Astrocyte of the cerebellum (primary cell): Measurements from ENCODE around the gene PGBD5.

Source experiments
- DNase-seq: peaks from one replicate; pipeline ENCODE4 v3.0.0-alpha.2; 2011; ENCODE audit warnings: low read depth
- H3K4me3 ChIP-seq: 2 replicates; pipeline ENCODE4 v1.5.1; 2011; ENCODE audit warnings: mild to moderate bottlenecking, low read depth, low read length, moderate library complexity
- in situ Hi-C: cut with HindIII; loops from 2 replicates; pipeline ENCODE4 v1.10.0; 2017; ENCODE audit warnings: low sequenced_read_pairs
- TF ChIP-seq, protein P1 (sequence below): IDR thresholded peaks from 2 replicates; pipeline ENCODE4 v1.5.1; 2012; ENCODE audit warnings: low read length, low read depth, moderate library complexity, mild to moderate bottlenecking; ENCODE audit errors: missing control alignments

PGBD5 gene

DNA sequence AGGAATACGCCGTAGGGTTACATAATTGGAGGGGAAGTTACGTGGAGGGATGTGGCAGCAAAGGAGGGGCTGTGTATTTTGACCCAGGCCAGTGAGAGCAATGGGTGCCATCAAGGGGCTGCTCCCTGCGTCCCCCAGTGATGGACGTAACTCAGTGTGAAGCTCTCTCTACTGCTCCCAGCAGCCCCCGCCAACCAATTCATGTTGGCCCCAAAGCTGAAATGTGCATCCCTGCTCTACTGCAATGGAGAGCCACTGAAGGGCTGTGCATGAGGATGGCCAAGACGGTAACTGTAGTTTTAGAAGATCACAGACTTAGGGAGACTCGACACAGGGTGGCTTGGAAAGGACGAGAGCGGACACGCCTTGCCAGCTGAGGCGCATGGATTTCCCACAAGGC lies 38.3 kb downstream of the PGBD5 start:
- TF ChIP-seq, protein P1, sequence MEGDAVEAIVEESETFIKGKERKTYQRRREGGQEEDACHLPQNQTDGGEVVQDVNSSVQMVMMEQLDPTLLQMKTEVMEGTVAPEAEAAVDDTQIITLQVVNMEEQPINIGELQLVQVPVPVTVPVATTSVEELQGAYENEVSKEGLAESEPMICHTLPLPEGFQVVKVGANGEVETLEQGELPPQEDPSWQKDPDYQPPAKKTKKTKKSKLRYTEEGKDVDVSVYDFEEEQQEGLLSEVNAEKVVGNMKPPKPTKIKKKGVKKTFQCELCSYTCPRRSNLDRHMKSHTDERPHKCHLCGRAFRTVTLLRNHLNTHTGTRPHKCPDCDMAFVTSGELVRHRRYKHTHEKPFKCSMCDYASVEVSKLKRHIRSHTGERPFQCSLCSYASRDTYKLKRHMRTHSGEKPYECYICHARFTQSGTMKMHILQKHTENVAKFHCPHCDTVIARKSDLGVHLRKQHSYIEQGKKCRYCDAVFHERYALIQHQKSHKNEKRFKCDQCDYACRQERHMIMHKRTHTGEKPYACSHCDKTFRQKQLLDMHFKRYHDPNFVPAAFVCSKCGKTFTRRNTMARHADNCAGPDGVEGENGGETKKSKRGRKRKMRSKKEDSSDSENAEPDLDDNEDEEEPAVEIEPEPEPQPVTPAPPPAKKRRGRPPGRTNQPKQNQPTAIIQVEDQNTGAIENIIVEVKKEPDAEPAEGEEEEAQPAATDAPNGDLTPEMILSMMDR = no peak
- DNase-seq = no peak
- no peak overlapping the region for H3K4me3 ChIP-seq
- in situ Hi-C loops = no loop called here

GRCh38 chr1:230387296-230387695 lies 38.8 kb downstream of the PGBD5 start:
- no peak for DNase-seq
- TF ChIP-seq, protein P1 = no peak
- in situ Hi-C loops = no loop called here
- H3K4me3 ChIP-seq = no peak overlapping the region

DNA sequence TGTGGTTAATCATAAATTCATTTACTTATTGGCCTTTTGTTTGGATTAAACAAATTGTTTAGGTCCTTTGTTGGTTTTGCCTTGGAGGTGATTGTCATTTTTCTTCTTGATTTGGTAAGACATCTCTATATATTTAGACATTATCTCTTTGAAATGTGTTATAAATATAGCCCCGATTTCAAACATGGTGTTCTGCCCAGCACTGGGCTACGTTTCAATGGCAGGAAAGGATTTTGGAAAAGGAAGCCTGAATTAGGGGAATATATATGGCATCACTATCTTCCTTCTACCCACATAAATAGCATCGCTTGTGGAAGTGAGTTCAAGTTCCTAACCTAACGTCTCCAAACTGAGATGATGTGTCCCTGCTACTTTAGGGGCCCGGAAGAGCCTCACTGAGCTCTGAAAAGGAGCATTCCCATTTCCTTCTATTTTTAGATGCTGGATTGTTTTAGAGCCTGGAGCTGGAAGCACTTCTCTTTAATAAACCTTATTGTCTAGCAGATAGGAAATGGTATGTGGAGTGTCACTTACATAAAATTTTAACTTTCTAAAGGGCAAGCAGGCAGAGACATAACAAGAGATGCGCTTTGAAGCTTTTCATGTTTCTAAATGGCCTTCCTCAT lies 39.4 kb downstream of the PGBD5 start:
- no peak overlapping the region for H3K4me3 ChIP-seq
- DNase-seq = no peak
- in situ Hi-C loops = no loop called here
- TF ChIP-seq, protein P1 = no peak

DNA sequence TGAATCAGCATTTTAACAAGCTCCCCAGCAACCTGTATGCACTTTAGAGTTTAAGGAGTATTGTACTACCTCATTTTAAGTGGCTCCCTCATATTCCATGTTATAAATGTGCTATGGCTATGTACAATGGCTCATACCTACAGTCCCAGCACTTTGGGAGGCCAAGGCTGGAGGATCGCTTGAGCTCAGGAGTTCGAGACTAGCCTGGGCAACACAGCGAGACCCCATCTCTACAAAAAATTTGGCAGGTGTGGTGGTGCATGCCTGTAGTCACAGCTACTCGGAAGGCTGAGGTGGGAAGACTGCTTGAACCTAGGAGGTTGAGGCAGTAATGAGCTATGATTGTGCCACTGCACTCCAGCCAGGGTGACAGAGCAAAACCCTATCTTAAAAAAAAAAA lies 40.2 kb downstream of the PGBD5 start:
- no peak overlapping the region for H3K4me3 ChIP-seq
- DNase-seq = no peak
- in situ Hi-C loops = no loop called here
- TF ChIP-seq, protein P1 = no peak

DNA sequence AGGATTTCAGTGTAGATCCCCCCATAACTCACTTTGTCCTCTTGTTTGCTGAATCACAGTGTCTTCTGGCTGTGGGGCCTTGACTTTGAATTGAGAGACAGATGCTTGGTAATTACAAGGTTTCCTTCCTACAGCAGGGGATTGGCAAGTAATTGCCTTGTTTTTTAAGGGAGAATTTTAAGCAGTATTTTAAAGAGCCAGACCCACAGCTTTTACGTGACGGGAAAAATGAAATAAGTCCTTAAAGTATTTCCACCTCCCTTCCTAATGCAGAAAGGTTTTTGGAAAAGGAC lies 41.0 kb downstream of the PGBD5 start:
- H3K4me3 ChIP-seq = no peak overlapping the region
- in situ Hi-C loops = no loop called here
- TF ChIP-seq, protein P1 = no peak
- no peak for DNase-seq

GRCh38 chr1:230384380-230385157 lies 41.6 kb downstream of the PGBD5 start:
- no peak overlapping the region for H3K4me3 ChIP-seq
- TF ChIP-seq, protein P1 = no peak
- in situ Hi-C loops = no loop called here
- no peak for DNase-seq

GRCh38 chr1:230383425-230383824 lies 42.7 kb downstream of the PGBD5 start:
- in situ Hi-C loops = no loop called here
- TF ChIP-seq, protein P1 = no peak
- no peak for DNase-seq
- no peak overlapping the region for H3K4me3 ChIP-seq
